GM21737 (cell line): ENCODE data around the gene WDR54.
"Not testable (repeated sequence)": the region's sequence is repeated elsewhere in the genome, so short reads cannot be mapped to it uniquely, and the experiment has no call there.

Source experiments
- ATAC-seq: cut with Tn5 transposase; IDR thresholded peaks from one replicate; pipeline ENCODE4 v1.9.1; 2021; ENCODE audit warnings: mild to moderate bottlenecking, moderate library complexity; ENCODE audit not compliant: unreplicated experiment

The WDR54 gene

GRCh38 chr2:74450570-74451190, 29.1 kb downstream of the WDR54 start:
- ATAC-seq: no peak

GRCh38 chr2:74454654-74455511, 33.4 kb downstream of the WDR54 start, which contains the start of gene INO80B:
TSS of gene INO80B (plus strand) at chr2:74455087. CDS start at chr2:74455117, 30 bp downstream.
- peak; percentile 46 for ATAC-seq

- ATAC-seq: no peak
Measured at GRCh38 chr2:74457129-74457548, 35.6 kb downstream of the WDR54 start.

- ATAC-seq: peak; percentile 35
Measured at GRCh38 chr2:74457549-74458131, 36.1 kb downstream of the WDR54 start.

GRCh38 chr2:74458132-74458937, 36.8 kb downstream of the WDR54 start, which contains the start of gene WBP1:
TSS of gene WBP1 (plus strand) at chr2:74458438. CDS start at chr2:74458603, 165 bp downstream.
- ATAC-seq: peak; percentile 76

GRCh38 chr2:74458938-74459363, 37.4 kb downstream of the WDR54 start:
- no peak for ATAC-seq

- ATAC-seq: not testable (repeated sequence)
Measured at GRCh38 chr2:74459503-74460118, 38.1 kb downstream of the WDR54 start.

GRCh38 chr2:74460187-74460586, 38.7 kb downstream of the WDR54 start:
- not testable (repeated sequence) for ATAC-seq

GRCh38 chr2:74461187-74462053, 39.9 kb downstream of the WDR54 start:
- no peak for ATAC-seq

- ATAC-seq: no peak
Measured at GRCh38 chr2:74462054-74462785, 40.7 kb downstream of the WDR54 start.

GRCh38 chr2:74462786-74463105, 41.2 kb downstream of the WDR54 start:
- no peak for ATAC-seq

GRCh38 chr2:74464406-74464805, 42.9 kb downstream of the WDR54 start:
- ATAC-seq: peak; percentile 15

- ATAC-seq: not testable (repeated sequence)
Measured at GRCh38 chr2:74470742-74471141, 49.2 kb downstream of the WDR54 start.

GRCh38 chr2:74471332-74472065, 50.0 kb downstream of the WDR54 start:
- ATAC-seq: no peak

GRCh38 chr2:74472086-74472944, 50.8 kb downstream of the WDR54 start, which contains the start of gene MRPL53:
TSS of gene MRPL53 (minus strand) at chr2:74472680. CDS start at chr2:74472660, 20 bp downstream.
- peak; percentile 76 for ATAC-seq

- ATAC-seq: no peak
Measured at GRCh38 chr2:74472945-74473258, 51.4 kb downstream of the WDR54 start.

GRCh38 chr2:74474481-74474880, 53.0 kb downstream of the WDR54 start:
- ATAC-seq: no peak
